IMR-90 (cell line): ENCODE measurements around the gene ADAMTS16. TPM values are rescaled to one million over a fixed set of nuclear protein-coding genes. Genes with fewer than 3 reads are reported as not detected.

Experiments
- ATAC-seq: fragments of 200-7000 bp; cut with Tn5 transposase; 2 replicates; pipeline ENCODE4 v1.9.1; 2020; ENCODE audit warnings: low read depth, mild to moderate bottlenecking, moderate library complexity
- BruUV-seq: library from RNA; stranded (reverse); fragments of 400-500 nt; replicated peaks from 2 replicates; lab custom pipeline; 2021; lab: Mats Ljungman, UMichigan
- CTCF ChIA-PET: fragments of 300-600 bp; formaldehyde crosslinking; extraction: SDS; loops from one replicate; lab custom pipeline; 2021; ENCODE audit warnings: antibody characterized with exemption; lab: Yijun Ruan, JAX
- POLR2A ChIA-PET: fragments of 300-600 bp; sonication (Branson Sonifier 250); formaldehyde crosslinking; loops from one replicate; lab custom pipeline; 2022; ENCODE audit warnings: antibody characterized with exemption; ENCODE audit not compliant: unreplicated experiment; lab: Charles Lee
- DNase-seq: peaks from one replicate; pipeline ENCODE4 v3.0.0; 2013
- H2AFZ ChIP-seq: replicated peaks from 2 replicates; pipeline ENCODE3; 2013; ENCODE audit warnings: low read length, mild to moderate bottlenecking; ENCODE audit not compliant: poor library complexity
- H2AK5ac ChIP-seq: 2 replicates; pipeline ENCODE4 v1.6.1; 2013; ENCODE audit warnings: low read depth, low read length, inconsistent platforms
- H2AK9ac ChIP-seq: replicated peaks from 2 replicates; pipeline ENCODE3; 2013; ENCODE audit warnings: mild to moderate bottlenecking, low read depth, low read length, moderate library complexity; ENCODE audit not compliant: poor library complexity
- H2BK120ac ChIP-seq: 2 replicates; pipeline ENCODE4 v1.6.1; 2013; ENCODE audit warnings: low read depth, low read length, inconsistent platforms
- H2BK15ac ChIP-seq: 3 replicates; pipeline ENCODE4 v1.6.1; 2013; ENCODE audit warnings: low read depth, low read length, inconsistent platforms
- H2BK20ac ChIP-seq: 2 replicates; pipeline ENCODE4 v1.6.1; 2013; ENCODE audit warnings: low read depth, mild to moderate bottlenecking, inconsistent platforms, low read length, moderate library complexity
- H2BK5ac ChIP-seq: 2 replicates; pipeline ENCODE4 v1.6.1; 2013; ENCODE audit warnings: mild to moderate bottlenecking, low read depth, low read length, inconsistent platforms; ENCODE audit not compliant: poor library complexity, severe bottlenecking
- H3K14ac ChIP-seq: replicated peaks from 2 replicates; pipeline ENCODE4 v1.6.1; 2013; ENCODE audit warnings: low read depth, low read length, inconsistent platforms
- H3K18ac ChIP-seq: 2 replicates; pipeline ENCODE4 v1.6.1; 2013; ENCODE audit warnings: low read depth, low read length, control low read depth
- H3K23ac ChIP-seq: 2 replicates; pipeline ENCODE4 v1.6.1; 2013; ENCODE audit warnings: low read depth, low read length, inconsistent platforms
- H3K27ac ChIP-seq: 2 replicates; pipeline ENCODE4 v1.5.1; 2013; ENCODE audit warnings: mild to moderate bottlenecking, control low read depth, low read length; ENCODE audit not compliant: insufficient read depth
- H3K27me3 ChIP-seq: 2 replicates; pipeline ENCODE4 v1.6.1; 2013; ENCODE audit warnings: low read length; ENCODE audit not compliant: control insufficient read depth, insufficient read depth
- H3K36me3 ChIP-seq: 2 replicates; pipeline ENCODE4 v1.6.1; 2013; ENCODE audit warnings: low read length, mixed read lengths; ENCODE audit not compliant: control insufficient read depth, insufficient read depth
- H3K4ac ChIP-seq: 2 replicates; pipeline ENCODE4 v1.6.1; 2013; ENCODE audit warnings: low read depth, low read length, inconsistent platforms
- H3K4me1 ChIP-seq: 2 replicates; pipeline ENCODE4 v1.6.1; 2013; ENCODE audit warnings: low read length, mixed read lengths; ENCODE audit not compliant: control insufficient read depth, insufficient read depth
- H3K4me2 ChIP-seq: 2 replicates; pipeline ENCODE4 v1.6.1; 2013; ENCODE audit warnings: low read depth, mild to moderate bottlenecking, control low read depth, low read length, moderate library complexity
- H3K4me3 ChIP-seq: 2 replicates; pipeline ENCODE4 v1.5.1; 2013; ENCODE audit warnings: low read depth, mild to moderate bottlenecking, control low read depth, low read length, moderate library complexity; ENCODE audit not compliant: insufficient read depth
- H3K56ac ChIP-seq: 2 replicates; pipeline ENCODE4 v1.6.1; 2013; ENCODE audit warnings: low read length, inconsistent platforms; ENCODE audit not compliant: insufficient read depth; ENCODE audit errors: extremely low read depth
- H3K79me1 ChIP-seq, 2 experiments: 2 replicates each; pipeline ENCODE4 v1.6.1; 2013; ENCODE audit warnings: low read length in 2 of 2, inconsistent platforms in 1 of 2, low read depth in 1 of 2
- H3K9ac ChIP-seq: 2 replicates; pipeline ENCODE4 v1.6.1; 2013; ENCODE audit warnings: low read depth, low read length, control low read depth
- H3K9me1 ChIP-seq: 2 replicates; pipeline ENCODE4 v1.6.1; 2013; ENCODE audit warnings: low read length, inconsistent platforms; ENCODE audit not compliant: insufficient read depth
- H3K9me3 ChIP-seq: 2 replicates; pipeline ENCODE4 v1.6.1; 2013; ENCODE audit warnings: low read length; ENCODE audit not compliant: control insufficient read depth, insufficient read depth
- H4K20me1 ChIP-seq: 2 replicates; pipeline ENCODE4 v1.6.1; 2013; ENCODE audit warnings: low read length, inconsistent platforms; ENCODE audit not compliant: insufficient read depth
- H4K5ac ChIP-seq: 2 replicates; pipeline ENCODE4 v1.6.1; 2013; ENCODE audit warnings: mild to moderate bottlenecking, low read depth, low read length, control low read depth
- H4K8ac ChIP-seq, 2 experiments: 2 replicates each; pipeline ENCODE4 v1.6.1; 2013; ENCODE audit warnings: low read depth in 2 of 2, low read length in 2 of 2, control low read depth in 1 of 2, inconsistent platforms in 1 of 2
- H4K91ac ChIP-seq: 2 replicates; pipeline ENCODE4 v1.6.1; 2013; ENCODE audit warnings: low read depth, low read length, inconsistent platforms; ENCODE audit not compliant: insufficient read depth
- BHLHE40 ChIP-seq: fragments of 150-350 bp; IDR thresholded peaks from 2 replicates; pipeline ENCODE4 v1.6.1; 2016; ENCODE audit warnings: mild to moderate bottlenecking, low read depth, low read length
- CEBPB ChIP-seq: IDR thresholded peaks from 2 replicates; pipeline ENCODE4 v1.6.1; 2012; ENCODE audit warnings: low read depth, low read length, improper control_type of control experiment
- CHD1 ChIP-seq: IDR thresholded peaks from 2 replicates; pipeline ENCODE4 v1.6.1; 2012; ENCODE audit warnings: low read depth, low read length, improper control_type of control experiment
- CTCF ChIP-seq: conservative IDR thresholded peaks from 2 replicates; pipeline ENCODE4 v1.5.1; 2012; ENCODE audit warnings: mild to moderate bottlenecking, low read depth, low read length, improper control_type of control experiment
- ELK1 ChIP-seq: fragments of 150-350 bp; IDR thresholded peaks from 2 replicates; pipeline ENCODE4 v1.6.1; 2016; ENCODE audit warnings: low read depth, mild to moderate bottlenecking, low read length, moderate library complexity, borderline replicate concordance
- FOS ChIP-seq: fragments of 150-350 bp; IDR thresholded peaks from 2 replicates; pipeline ENCODE4 v1.6.1; 2016; ENCODE audit warnings: low read depth, low read length
- MAFK ChIP-seq: IDR thresholded peaks from 2 replicates; pipeline ENCODE4 v1.6.1; 2012; ENCODE audit warnings: low read depth, low read length, improper control_type of control experiment
- MAZ ChIP-seq: IDR thresholded peaks from 2 replicates; pipeline ENCODE4 v1.6.1; 2012; ENCODE audit warnings: low read depth, mild to moderate bottlenecking, low read length, improper control_type of control experiment, moderate library complexity, borderline replicate concordance
- MXI1 ChIP-seq: IDR thresholded peaks from 2 replicates; pipeline ENCODE4 v1.6.1; 2012; ENCODE audit warnings: low read depth, mild to moderate bottlenecking, low read length, moderate library complexity, borderline replicate concordance
- NFE2L2 ChIP-seq: fragments of 150-350 bp; IDR thresholded peaks from 2 replicates; pipeline ENCODE4 v1.6.1; 2016; ENCODE audit warnings: low read depth, mild to moderate bottlenecking, low read length
- POLR2A ChIP-seq: IDR thresholded peaks from 2 replicates; pipeline ENCODE4 v1.6.1; 2012; ENCODE audit warnings: mild to moderate bottlenecking, low read depth, low read length
- RAD21 ChIP-seq: IDR thresholded peaks from 2 replicates; pipeline ENCODE4 v1.6.1; 2012; ENCODE audit warnings: low read length, improper control_type of control experiment
- RCOR1 ChIP-seq: IDR thresholded peaks from 2 replicates; pipeline ENCODE4 v1.6.1; 2012; ENCODE audit warnings: mild to moderate bottlenecking, low read length, improper control_type of control experiment; ENCODE audit not compliant: insufficient replicate concordance
- RFX5 ChIP-seq: IDR thresholded peaks from 2 replicates; pipeline ENCODE4 v1.8.0; 2012; ENCODE audit warnings: low read depth, mild to moderate bottlenecking, low read length, moderate library complexity
- SMC3 ChIP-seq: fragments of 150-350 bp; IDR thresholded peaks from 2 replicates; pipeline ENCODE4 v1.6.1; 2016; ENCODE audit warnings: low read depth, mild to moderate bottlenecking, antibody characterized with exemption, low read length, moderate library complexity
- USF2 ChIP-seq: fragments of 150-350 bp; IDR thresholded peaks from 2 replicates; pipeline ENCODE4 v1.6.1; 2017; ENCODE audit warnings: mild to moderate bottlenecking, antibody characterized with exemption, low read length, low read depth
- WGBS, 2 experiments: methylation state at CpG; one replicate each; pipeline versions ENCODE4 v1.1.5 to v1.1.7; 2013; ENCODE audit warnings: missing lambda C conversion rate in 2 of 2; ENCODE audit not compliant: insufficient read length in 1 of 2; ENCODE audit errors: extremely low coverage in 2 of 2; 5-methylcytosine and 5-hydroxymethylcytosine counted together
- dilution Hi-C: fragments of 300-500 bp; cut with HindIII; formaldehyde crosslinking; loops from one replicate; pipeline ENCODE4 v1.14.3; 2018; ENCODE audit warnings: low sequenced_read_pairs; ENCODE audit not compliant: unreplicated experiment
- in situ Hi-C: fragments of 300-500 bp; cut with MboI; formaldehyde crosslinking; loops from 3 replicates; pipeline ENCODE4 v1.14.3; 2019; ENCODE audit warnings: low sequenced_read_pairs, inconsistent platforms, mixed read lengths
- intact Hi-C: fragments of 100-400 bp; cut with micrococcal nuclease; formaldehyde crosslinking; loops from 2 replicates; pipeline ENCODE4 v1.10.0; 2022
- polyA plus RNA-seq, 3 experiments: library from polyadenylated mRNA; depleted of rRNA; stranded (reverse); fragments of >200 nt; gene quantifications; 2 replicates each; pipeline ENCODE4 v1.2.3, GENCODE V29; 2012; ENCODE audit warnings: low replicate concordance in 1 of 3
- total RNA-seq: library from RNA; depleted of rRNA; stranded (reverse); fragments of >200 nt; gene quantifications from 2 replicates; pipeline ENCODE4 v1.2.3, GENCODE V29; 2012

Gene ADAMTS16
- total and polyA plus RNA-seq, 2 of the 4 experiments (the other 2 are of a cell fraction), result 0.09 to 0.18 TPM

- ATAC-seq (no peak), DNase-seq (no peak)
- Histone ChIP-seq H3K4ac (no peak overlapping the region), H3K4me3 (no peak overlapping the region), H3K27me3 (no peaks in the 10 kb centered on the region), H3K4me2 (no peak overlapping the region), H4K8ac (no peak overlapping the region), H3K9me3 (peaks cover 2% of the 10 kb centered on the region; the same call in 1 of the 2 replicates), H3K36me3 (no peaks in the 10 kb centered on the region), H2BK20ac (no peak overlapping the region), H2AK9ac (no peak overlapping the region), H3K56ac (no peak overlapping the region), H3K79me1 (no peaks in the 10 kb centered on the region), H4K20me1 (no peaks in the 10 kb centered on the region), H3K9me1 (no peaks in the 10 kb centered on the region), H3K18ac (no peak overlapping the region), H2AK5ac (no peak overlapping the region), H2AFZ (no peak overlapping the region), H2BK5ac (no peak overlapping the region), H3K14ac (no peak overlapping the region), H2BK120ac (no peak overlapping the region), H3K4me1 (no peaks in the 10 kb centered on the region), H3K9ac (no peak overlapping the region), H3K23ac (no peak overlapping the region), H3K27ac (no peak overlapping the region), H4K5ac (no peak overlapping the region), H4K91ac (no peak overlapping the region), H2BK15ac (no peak overlapping the region)
- dilution Hi-C loops, result no loop called here
- intact Hi-C loops, result no loop called here
- no TSS peak for BruUV-seq
- WGBS, 2 experiments, result 100% methylated on average over 1 of the region's 4 CpGs; no CpG with 5 or more reads in 1 of the 2 experiments
- in situ Hi-C loops, result no loop called here
- TF ChIP-seq MXI1 (no peak), USF2 (no peak), CEBPB (no peak), CTCF (no peak), RFX5 (no peak), ELK1 (no peak), SMC3 (no peak), NFE2L2 (no peak), RCOR1 (no peak), MAFK (no peak), CHD1 (no peak), POLR2A (no peak), RAD21 (no peak), BHLHE40 (no peak), FOS (no peak), MAZ (no peak)
- CTCF ChIA-PET, result no interaction called here
- POLR2A ChIA-PET, result no interaction called here
Observed at GRCh38 chr5:5339257-5339656, 199.1 kb downstream of the ADAMTS16 start.
